ENCODE data around the gene CCNQ.

GRCh38 chrX:153592091-153592833 is 6.7 kb downstream of the CCNQ start:
- TF ChIP-seq CTCF (conservative IDR thresholded peaks at IDR 0.05; ENCODE audit: low read length) (no peak), EZH2phosphoT487 (IDR thresholded peaks at IDR 0.05; ENCODE audit: borderline replicate concordance, low read depth, low read length) (no peak)

All from OCI-LY7 (cell line).